ENCODE measurements around the gene HYKK.

The HYKK gene

GRCh38 chr15:78506971-78507830 is at the start of gene HYKK:
HYKK (plus strand) TSS chr15:78507577; CDS start chr15:78513089, 5,512 bp downstream.
- peak; percentile 88 for DNase-seq (ENCODE audit: extremely low read depth, low read depth)
- no peak; the same call in 1 of the 2 replicates for TF ChIP-seq CTCF (IDR thresholded peaks at IDR 0.05; ENCODE audit: low read depth, low read length)

GRCh38 chr15:78460737-78461136 is 46.6 kb upstream of the HYKK start:
- no peak for DNase-seq (ENCODE audit: extremely low read depth, low read depth)
- no peak for TF ChIP-seq CTCF (IDR thresholded peaks at IDR 0.05; ENCODE audit: low read depth, low read length)

- no peak for TF ChIP-seq CTCF (IDR thresholded peaks at IDR 0.05; ENCODE audit: low read depth, low read length)
Measured at GRCh38 chr15:78461171-78461888, 46.0 kb upstream of the HYKK start.

GRCh38 chr15:78469031-78469430 is 38.3 kb upstream of the HYKK start:
- no peak for DNase-seq (ENCODE audit: extremely low read depth, low read depth)
- TF ChIP-seq CTCF (IDR thresholded peaks at IDR 0.05; ENCODE audit: low read depth, low read length), result no peak

More at GRCh38 chr15:78461171-78461888, 46.0 kb upstream of the HYKK start:
- DNase-seq (ENCODE audit: extremely low read depth, low read depth), result no peak

GRCh38 chr15:78477295-78477694 is 30.1 kb upstream of the HYKK start:
- TF ChIP-seq CTCF (IDR thresholded peaks at IDR 0.05; ENCODE audit: low read depth, low read length), result no peak
- no peak for DNase-seq (ENCODE audit: extremely low read depth, low read depth)

GRCh38 chr15:78479650-78480049 is 27.7 kb upstream of the HYKK start:
- no peak for DNase-seq (ENCODE audit: extremely low read depth, low read depth)
- no peak for TF ChIP-seq CTCF (IDR thresholded peaks at IDR 0.05; ENCODE audit: low read depth, low read length)

- no peak for DNase-seq (ENCODE audit: extremely low read depth, low read depth)
- TF ChIP-seq CTCF (IDR thresholded peaks at IDR 0.05; ENCODE audit: low read depth, low read length), result no peak
Measured at GRCh38 chr15:78481917-78482316, 25.5 kb upstream of the HYKK start.
